Hypothalamus (tissue), 51 donors: ENCODE data around the gene SKA2.
"Not testable (repeated sequence)": the region's sequence is repeated elsewhere in the genome, so short reads cannot be mapped to it uniquely, and the experiment has no call there.

Experiments used
- DNase-seq, 51 donors: peaks; one replicate each; lab custom pipeline; 2025; lab: John Stamatoyannopoulos, UW

Gene SKA2

GRCh38 chr17:59105852-59106462 lies 49.0 kb downstream of the SKA2 start:
- DNase-seq: peak in 50 of 51 donors; percentile 7 to 75 (median 46)

- no peak for DNase-seq
These were observed 53.8 kb downstream of the SKA2 start for GRCh38 chr17:59101178-59101577.

GRCh38 chr17:59097876-59098275 lies 57.1 kb downstream of the SKA2 start:
- no peak for DNase-seq

GRCh38 chr17:59094861-59095530 lies 60.0 kb downstream of the SKA2 start:
- no peak for DNase-seq

GRCh38 chr17:59093702-59094231 lies 61.2 kb downstream of the SKA2 start:
- DNase-seq: no peak

- no peak for DNase-seq
These were observed 61.8 kb downstream of the SKA2 start for GRCh38 chr17:59093145-59093701.

GRCh38 chr17:59090593-59090992 lies 64.4 kb downstream of the SKA2 start:
- not testable (repeated sequence) for DNase-seq

GRCh38 chr17:59084154-59084553 lies 70.8 kb downstream of the SKA2 start:
- DNase-seq: no peak

GRCh38 chr17:59074494-59074893 lies 80.5 kb downstream of the SKA2 start:
- DNase-seq: no peak

GRCh38 chr17:59073972-59074371 lies 81.0 kb downstream of the SKA2 start:
- DNase-seq: no peak

- no peak for DNase-seq
These were observed 85.1 kb downstream of the SKA2 start for GRCh38 chr17:59069856-59070255.

- no peak for DNase-seq
These were observed 87.2 kb downstream of the SKA2 start for GRCh38 chr17:59067756-59068155.

- DNase-seq: no peak
These were observed 87.6 kb downstream of the SKA2 start for GRCh38 chr17:59067340-59067739.

- no peak for DNase-seq
These were observed 92.5 kb downstream of the SKA2 start for GRCh38 chr17:59062509-59062908.
